ENCODE results near the gene PTPRN2. TPM values are rescaled to one million over a fixed set of nuclear protein-coding genes. Genes with fewer than 3 reads are reported as not detected.

The PTPRN2 gene
- polyA plus RNA-seq, 1 of the 3 experiments (the other 2 are of a cell fraction): 4.0 TPM

DNA sequence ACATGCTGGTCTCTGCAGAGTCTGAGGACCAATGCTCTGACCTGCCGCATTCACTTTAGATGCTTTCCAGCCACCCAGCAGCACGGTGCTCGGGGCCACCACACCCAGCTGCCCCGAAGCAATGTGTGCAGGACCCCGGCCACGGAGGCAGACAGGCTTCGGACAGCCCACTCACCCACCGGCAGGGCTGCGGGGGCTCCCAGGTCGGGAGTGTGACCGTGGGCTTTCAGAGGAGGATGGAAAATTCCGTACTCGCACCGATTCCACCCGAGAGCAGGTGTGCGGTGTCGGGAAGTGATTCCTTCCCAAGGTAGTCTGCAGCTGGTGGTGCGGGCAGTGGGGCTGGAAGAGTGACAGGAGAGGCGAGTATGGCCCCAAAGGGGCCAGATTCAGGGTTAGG, 1059.9 kb downstream of the PTPRN2 start:
- WGBS (ENCODE audit: low lambda C conversion rate): 57% methylated on average over 19 of the region's 19 CpGs
- no peak overlapping the region for H3K4me2 ChIP-seq
- no peak overlapping the region for H3K27ac ChIP-seq (ENCODE audit: low read depth in 2 of 2, low read length in 1 of 2)
- POLR2A ChIA-PET: no interaction called here
- H3K4me3 ChIP-seq (ENCODE audit: low read depth in 2 of 2, low read length in 1 of 2): no peak overlapping the region
- no peaks in the 10 kb centered on the region for H3K9me2 ChIP-seq
- no peaks in the 10 kb centered on the region for H3K27me3 ChIP-seq (ENCODE audit: insufficient read depth)
- H3K9ac ChIP-seq: no peak overlapping the region
- H3F3A ChIP-seq (replicated peaks; ENCODE audit: insufficient read depth): no peaks in the 10 kb centered on the region
- H3K79me2 ChIP-seq (ENCODE audit: insufficient read depth): no peaks in the 10 kb centered on the region
- TF ChIP-seq RXRA (IDR thresholded peaks at IDR 0.05; ENCODE audit: borderline replicate concordance, low read depth): no peak
- TF ChIP-seq POLR2AphosphoS5 (IDR thresholded peaks at IDR 0.05; ENCODE audit: low read depth, low read length): no peak
- TF ChIP-seq RCOR1 (IDR thresholded peaks at IDR 0.05; ENCODE audit: low read length): no peak
- TF ChIP-seq FOXM1 (IDR thresholded peaks at IDR 0.05; ENCODE audit: low read depth): no peak
- no peak for TF ChIP-seq TCF12 (IDR thresholded peaks at IDR 0.05)
- no peak for TF ChIP-seq RFX5 (IDR thresholded peaks at IDR 0.05; ENCODE audit: low read length)
- TF ChIP-seq, protein P1, sequence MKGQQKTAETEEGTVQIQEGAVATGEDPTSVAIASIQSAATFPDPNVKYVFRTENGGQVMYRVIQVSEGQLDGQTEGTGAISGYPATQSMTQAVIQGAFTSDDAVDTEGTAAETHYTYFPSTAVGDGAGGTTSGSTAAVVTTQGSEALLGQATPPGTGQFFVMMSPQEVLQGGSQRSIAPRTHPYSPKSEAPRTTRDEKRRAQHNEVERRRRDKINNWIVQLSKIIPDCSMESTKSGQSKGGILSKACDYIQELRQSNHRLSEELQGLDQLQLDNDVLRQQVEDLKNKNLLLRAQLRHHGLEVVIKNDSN (IDR thresholded peaks at IDR 0.05; ENCODE audit: borderline replicate concordance, low read depth): no peak
- TF ChIP-seq, protein P2, sequence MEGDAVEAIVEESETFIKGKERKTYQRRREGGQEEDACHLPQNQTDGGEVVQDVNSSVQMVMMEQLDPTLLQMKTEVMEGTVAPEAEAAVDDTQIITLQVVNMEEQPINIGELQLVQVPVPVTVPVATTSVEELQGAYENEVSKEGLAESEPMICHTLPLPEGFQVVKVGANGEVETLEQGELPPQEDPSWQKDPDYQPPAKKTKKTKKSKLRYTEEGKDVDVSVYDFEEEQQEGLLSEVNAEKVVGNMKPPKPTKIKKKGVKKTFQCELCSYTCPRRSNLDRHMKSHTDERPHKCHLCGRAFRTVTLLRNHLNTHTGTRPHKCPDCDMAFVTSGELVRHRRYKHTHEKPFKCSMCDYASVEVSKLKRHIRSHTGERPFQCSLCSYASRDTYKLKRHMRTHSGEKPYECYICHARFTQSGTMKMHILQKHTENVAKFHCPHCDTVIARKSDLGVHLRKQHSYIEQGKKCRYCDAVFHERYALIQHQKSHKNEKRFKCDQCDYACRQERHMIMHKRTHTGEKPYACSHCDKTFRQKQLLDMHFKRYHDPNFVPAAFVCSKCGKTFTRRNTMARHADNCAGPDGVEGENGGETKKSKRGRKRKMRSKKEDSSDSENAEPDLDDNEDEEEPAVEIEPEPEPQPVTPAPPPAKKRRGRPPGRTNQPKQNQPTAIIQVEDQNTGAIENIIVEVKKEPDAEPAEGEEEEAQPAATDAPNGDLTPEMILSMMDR (IDR thresholded peaks at IDR 0.05): no peak
- TF ChIP-seq ZBTB33 (IDR thresholded peaks at IDR 0.05; ENCODE audit: borderline replicate concordance, low read depth): no peak
- TF ChIP-seq NRF1 (IDR thresholded peaks at IDR 0.05; ENCODE audit: low read depth, low read length): no peak
- no peaks in the 10 kb centered on the region for H4K20me1 ChIP-seq (ENCODE audit: insufficient read depth)
- no peaks in the 10 kb centered on the region for H3K4me1 ChIP-seq (ENCODE audit: control insufficient read depth in 1 of 2, insufficient read depth in 2 of 2, low read depth in 1 of 2, low read length in 1 of 2)
- CTCF ChIA-PET: no interaction called here
- peaks cover 2% of the 10 kb centered on the region; the same call in 1 of the 2 replicates for H3K9me3 ChIP-seq
- no peak for DNase-seq
- no peak overlapping the region for H2AFZ ChIP-seq (ENCODE audit: low read depth)
- no peaks in the 10 kb centered on the region for H3K36me3 ChIP-seq (replicated peaks in 1 of 2; ENCODE audit: control insufficient read depth in 1 of 2, insufficient read depth in 2 of 2, low read length in 1 of 2)

DNA sequence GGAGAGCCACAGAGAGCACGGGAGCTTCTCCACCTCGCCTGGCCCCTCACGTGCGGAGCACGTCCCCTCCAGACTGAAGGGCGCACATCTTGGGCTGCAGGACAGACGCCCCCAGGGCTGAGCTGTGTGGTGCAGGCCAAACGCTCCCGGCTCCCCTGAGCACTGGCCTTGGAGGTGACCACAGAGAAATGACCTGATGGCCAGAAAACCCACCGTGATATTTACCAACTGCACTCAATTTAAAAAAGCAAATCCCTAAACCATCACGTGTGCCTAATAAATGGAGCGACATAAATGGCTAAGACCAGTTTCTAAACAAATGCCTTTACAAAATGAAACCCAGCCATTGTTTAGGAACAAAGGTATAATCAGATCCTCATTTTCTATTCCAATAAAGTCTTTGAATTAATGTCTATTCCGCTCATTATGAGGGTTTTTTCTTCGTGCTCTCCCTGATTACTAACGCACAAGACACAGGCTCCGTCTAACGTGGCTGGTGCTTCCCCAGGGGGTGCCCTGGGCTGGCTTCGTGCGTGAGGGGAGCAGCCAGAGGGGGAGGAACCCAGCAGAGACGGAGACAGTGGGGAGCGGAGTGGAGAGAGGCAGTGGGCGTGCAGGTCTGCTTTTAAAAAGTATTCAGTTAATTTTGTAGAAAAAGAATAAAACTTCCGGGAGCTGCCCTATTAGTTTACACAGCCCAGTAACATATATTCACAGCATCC, 1060.5 kb downstream of the PTPRN2 start:
- WGBS (ENCODE audit: low lambda C conversion rate): 60% methylated on average over 23 of the region's 23 CpGs
- Histone ChIP-seq H3K27ac (ENCODE audit: low read depth in 2 of 2, low read length in 1 of 2) (no peak overlapping the region), H3K4me1 (ENCODE audit: control insufficient read depth in 1 of 2, insufficient read depth in 2 of 2, low read depth in 1 of 2, low read length in 1 of 2) (no peaks in the 10 kb centered on the region), H3K36me3 (replicated peaks in 1 of 2; ENCODE audit: control insufficient read depth in 1 of 2, insufficient read depth in 2 of 2, low read length in 1 of 2) (no peaks in the 10 kb centered on the region), H3K4me3 (ENCODE audit: low read depth in 2 of 2, low read length in 1 of 2) (no peak overlapping the region), H3K4me2 (no peak overlapping the region), H2AFZ (ENCODE audit: low read depth) (no peak overlapping the region), H3K9me3 (no peaks in the 10 kb centered on the region), H3K9me2 (no peaks in the 10 kb centered on the region), H3K79me2 (ENCODE audit: insufficient read depth) (no peaks in the 10 kb centered on the region), H3K9ac (no peak overlapping the region), H4K20me1 (ENCODE audit: insufficient read depth) (no peaks in the 10 kb centered on the region), H3K27me3 (ENCODE audit: insufficient read depth) (no peaks in the 10 kb centered on the region), H3F3A (replicated peaks; ENCODE audit: insufficient read depth) (no peaks in the 10 kb centered on the region)
- POLR2A ChIA-PET: no interaction called here
- CTCF ChIA-PET: no interaction called here
- DNase-seq: no peak
- TF ChIP-seq SIN3A (IDR thresholded peaks at IDR 0.05; ENCODE audit: borderline replicate concordance, low read depth, low read length) (no peak), GATA2 (CRISPR knock-in tag; IDR thresholded peaks at IDR 0.05) (no peak), RAD21 (IDR thresholded peaks at IDR 0.05; ENCODE audit: low read length) (no peak), JUND (IDR thresholded peaks at IDR 0.05) (no peak), ELF1 (IDR thresholded peaks at IDR 0.05) (no peak), TCF12 (IDR thresholded peaks at IDR 0.05) (no peak), MAX (IDR thresholded peaks at IDR 0.05; ENCODE audit: low read depth) (no peak)
- TF ChIP-seq, protein P2 (IDR thresholded peaks at IDR 0.05): no peak
- TF ChIP-seq, protein P3, sequence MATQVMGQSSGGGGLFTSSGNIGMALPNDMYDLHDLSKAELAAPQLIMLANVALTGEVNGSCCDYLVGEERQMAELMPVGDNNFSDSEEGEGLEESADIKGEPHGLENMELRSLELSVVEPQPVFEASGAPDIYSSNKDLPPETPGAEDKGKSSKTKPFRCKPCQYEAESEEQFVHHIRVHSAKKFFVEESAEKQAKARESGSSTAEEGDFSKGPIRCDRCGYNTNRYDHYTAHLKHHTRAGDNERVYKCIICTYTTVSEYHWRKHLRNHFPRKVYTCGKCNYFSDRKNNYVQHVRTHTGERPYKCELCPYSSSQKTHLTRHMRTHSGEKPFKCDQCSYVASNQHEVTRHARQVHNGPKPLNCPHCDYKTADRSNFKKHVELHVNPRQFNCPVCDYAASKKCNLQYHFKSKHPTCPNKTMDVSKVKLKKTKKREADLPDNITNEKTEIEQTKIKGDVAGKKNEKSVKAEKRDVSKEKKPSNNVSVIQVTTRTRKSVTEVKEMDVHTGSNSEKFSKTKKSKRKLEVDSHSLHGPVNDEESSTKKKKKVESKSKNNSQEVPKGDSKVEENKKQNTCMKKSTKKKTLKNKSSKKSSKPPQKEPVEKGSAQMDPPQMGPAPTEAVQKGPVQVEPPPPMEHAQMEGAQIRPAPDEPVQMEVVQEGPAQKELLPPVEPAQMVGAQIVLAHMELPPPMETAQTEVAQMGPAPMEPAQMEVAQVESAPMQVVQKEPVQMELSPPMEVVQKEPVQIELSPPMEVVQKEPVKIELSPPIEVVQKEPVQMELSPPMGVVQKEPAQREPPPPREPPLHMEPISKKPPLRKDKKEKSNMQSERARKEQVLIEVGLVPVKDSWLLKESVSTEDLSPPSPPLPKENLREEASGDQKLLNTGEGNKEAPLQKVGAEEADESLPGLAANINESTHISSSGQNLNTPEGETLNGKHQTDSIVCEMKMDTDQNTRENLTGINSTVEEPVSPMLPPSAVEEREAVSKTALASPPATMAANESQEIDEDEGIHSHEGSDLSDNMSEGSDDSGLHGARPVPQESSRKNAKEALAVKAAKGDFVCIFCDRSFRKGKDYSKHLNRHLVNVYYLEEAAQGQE (IDR thresholded peaks at IDR 0.05; ENCODE audit: low read depth, low read length): no peak
